NCI-H2196 (cell line): ENCODE results near the gene PARP14.
"Not testable (repeated sequence)": the region's sequence is repeated elsewhere in the genome, so short reads cannot be mapped to it uniquely, and the experiment has no call there.

Experiments
- DNase-seq: peaks from one replicate; lab custom pipeline; 2025; ENCODE audit not compliant: unreplicated experiment; lab: John Stamatoyannopoulos, UW

PARP14 gene

GRCh38 chr3:122680475-122681283 lies at the start of gene PARP14:
PARP14 (plus strand) TSS chr3:122680839; CDS start chr3:122680884, 45 bp downstream.
- DNase-seq: peak; percentile 65

- DNase-seq: no peak
These were observed 44.9 kb upstream of the PARP14 start for GRCh38 chr3:122635789-122636188.

- DNase-seq: no peak
These were observed 43.9 kb upstream of the PARP14 start for GRCh38 chr3:122636697-122637096.

- DNase-seq: no peak
These were observed 40.1 kb upstream of the PARP14 start for GRCh38 chr3:122640437-122640999.

- no peak for DNase-seq
These were observed 37.7 kb upstream of the PARP14 start for GRCh38 chr3:122642935-122643334.

- no peak for DNase-seq
These were observed 34.3 kb upstream of the PARP14 start for GRCh38 chr3:122646146-122646988.

GRCh38 chr3:122651233-122651907 lies 29.3 kb upstream of the PARP14 start:
- DNase-seq: not testable (repeated sequence)

- DNase-seq: not testable (repeated sequence)
These were observed 28.7 kb upstream of the PARP14 start for GRCh38 chr3:122651962-122652361.

- not testable (repeated sequence) for DNase-seq
These were observed 22.3 kb upstream of the PARP14 start for GRCh38 chr3:122658336-122658735.

GRCh38 chr3:122660297-122660974 lies 20.2 kb upstream of the PARP14 start:
- no peak for DNase-seq

GRCh38 chr3:122661633-122662032 lies 19.0 kb upstream of the PARP14 start:
- DNase-seq: no peak

GRCh38 chr3:122662505-122662904 lies 18.1 kb upstream of the PARP14 start:
- no peak for DNase-seq

GRCh38 chr3:122665226-122665786 lies 15.3 kb upstream of the PARP14 start:
- no peak for DNase-seq

GRCh38 chr3:122665881-122666280 lies 14.8 kb upstream of the PARP14 start:
- no peak for DNase-seq

- no peak for DNase-seq
These were observed 11.5 kb upstream of the PARP14 start for GRCh38 chr3:122668930-122669730.

- DNase-seq: no peak
These were observed 9.1 kb upstream of the PARP14 start for GRCh38 chr3:122671553-122671952.

- DNase-seq: no peak
These were observed 6.3 kb upstream of the PARP14 start for GRCh38 chr3:122674339-122674738.

- DNase-seq: no peak
These were observed 3.9 kb upstream of the PARP14 start for GRCh38 chr3:122676759-122677158.

- DNase-seq: no peak
These were observed 3.4 kb upstream of the PARP14 start for GRCh38 chr3:122677216-122677615.
